ENCODE data around the gene KRTAP1-4.
"Not testable (repeated sequence)": the region's sequence is repeated elsewhere in the genome, so short reads cannot be mapped to it uniquely, and the experiment has no call there.

Gene KRTAP1-4, protein sequence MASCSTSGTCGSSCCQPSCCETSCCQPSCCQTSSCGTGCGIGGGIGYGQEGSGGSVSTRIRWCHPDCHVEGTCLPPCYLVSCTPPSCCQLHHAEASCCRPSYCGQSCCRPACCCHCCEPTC

GRCh38 chr17:41029633-41030245 lies at the start of gene KRTAP1-4:
Gene KRTAP1-4 (minus strand): TSS chr17:41030195. CDS start chr17:41030078, 117 bp downstream.
- no peaks in the 10 kb centered on the region for H3K4me1 ChIP-seq (ENCODE audit: control insufficient read depth, low read depth, low read length)
- no peak within 1 kb of the TSS for H3K4me3 ChIP-seq (ENCODE audit: low read length)
- no peaks in the 10 kb centered on the region for H3K27me3 ChIP-seq (ENCODE audit: control insufficient read depth, insufficient read depth, low read length)
- H3K36me3 ChIP-seq (ENCODE audit: control insufficient read depth, low read depth, low read length): no peaks in the 10 kb centered on the region
- no peak within 1 kb of the TSS for H3K9ac ChIP-seq (ENCODE audit: low read length)
- no peaks in the 10 kb centered on the region for H3K9me3 ChIP-seq (ENCODE audit: control insufficient read depth, low read depth, low read length)
- H3K27ac ChIP-seq (ENCODE audit: low read length): no peak within 1 kb of the TSS

- no peak overlapping the region for H3K9ac ChIP-seq (ENCODE audit: low read length)
- H3K4me3 ChIP-seq (ENCODE audit: low read length): no peak overlapping the region
- no peaks in the 10 kb centered on the region for H3K27me3 ChIP-seq (ENCODE audit: control insufficient read depth, insufficient read depth, low read length)
- no peaks in the 10 kb centered on the region for H3K4me1 ChIP-seq (ENCODE audit: control insufficient read depth, low read depth, low read length)
- no peak overlapping the region for H3K27ac ChIP-seq (ENCODE audit: low read length)
- no peaks in the 10 kb centered on the region for H3K36me3 ChIP-seq (ENCODE audit: control insufficient read depth, low read depth, low read length)
- H3K9me3 ChIP-seq (ENCODE audit: control insufficient read depth, low read depth, low read length): no peaks in the 10 kb centered on the region
Measured at GRCh38 chr17:41076788-41077187, 46.8 kb upstream of the KRTAP1-4 start.

DNA sequence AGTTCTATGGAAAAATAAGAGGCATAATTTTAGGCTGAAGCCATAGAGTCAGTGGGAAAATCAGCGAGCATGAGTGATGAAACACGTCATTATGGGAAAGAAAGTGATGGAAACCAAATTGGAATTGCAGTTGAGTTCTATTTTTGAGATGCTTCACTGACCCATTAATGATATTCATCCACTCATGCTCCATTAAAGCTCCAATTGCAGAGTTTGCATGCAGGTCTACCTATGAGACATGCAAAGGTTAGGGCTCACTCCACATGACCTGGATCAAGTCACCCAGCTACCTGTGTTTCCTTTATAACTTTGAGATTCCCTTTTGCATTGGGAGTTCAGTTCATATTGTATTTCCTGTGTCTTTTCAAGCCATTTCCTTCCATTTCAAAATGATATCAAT lies 43.7 kb upstream of the KRTAP1-4 start:
- H3K4me1 ChIP-seq (ENCODE audit: control insufficient read depth, low read depth, low read length): no peaks in the 10 kb centered on the region
- no peaks in the 10 kb centered on the region for H3K9me3 ChIP-seq (ENCODE audit: control insufficient read depth, low read depth, low read length)
- H3K36me3 ChIP-seq (ENCODE audit: control insufficient read depth, low read depth, low read length): no peaks in the 10 kb centered on the region
- H3K27ac ChIP-seq (ENCODE audit: low read length): no peak overlapping the region
- no peak overlapping the region for H3K9ac ChIP-seq (ENCODE audit: low read length)
- H3K4me3 ChIP-seq (ENCODE audit: low read length): no peak overlapping the region
- no peaks in the 10 kb centered on the region for H3K27me3 ChIP-seq (ENCODE audit: control insufficient read depth, insufficient read depth, low read length)

GRCh38 chr17:41071606-41072360 lies 41.8 kb upstream of the KRTAP1-4 start:
- no peaks in the 10 kb centered on the region for H3K27me3 ChIP-seq (ENCODE audit: control insufficient read depth, insufficient read depth, low read length)
- no peaks in the 10 kb centered on the region for H3K4me1 ChIP-seq (ENCODE audit: control insufficient read depth, low read depth, low read length)
- H3K9ac ChIP-seq (ENCODE audit: low read length): no peak overlapping the region
- H3K4me3 ChIP-seq (ENCODE audit: low read length): no peak overlapping the region
- no peaks in the 10 kb centered on the region for H3K36me3 ChIP-seq (ENCODE audit: control insufficient read depth, low read depth, low read length)
- H3K27ac ChIP-seq (ENCODE audit: low read length): no peak overlapping the region
- H3K9me3 ChIP-seq (ENCODE audit: control insufficient read depth, low read depth, low read length): no peaks in the 10 kb centered on the region

GRCh38 chr17:41069031-41069430 lies 39.0 kb upstream of the KRTAP1-4 start:
- Histone ChIP-seq H3K9ac (ENCODE audit: low read length) (no peak overlapping the region), H3K4me1 (ENCODE audit: control insufficient read depth, low read depth, low read length) (no peaks in the 10 kb centered on the region), H3K9me3 (ENCODE audit: control insufficient read depth, low read depth, low read length) (no peaks in the 10 kb centered on the region), H3K27me3 (ENCODE audit: control insufficient read depth, insufficient read depth, low read length) (no peaks in the 10 kb centered on the region), H3K36me3 (ENCODE audit: control insufficient read depth, low read depth, low read length) (no peaks in the 10 kb centered on the region), H3K27ac (ENCODE audit: low read length) (no peak overlapping the region), H3K4me3 (ENCODE audit: low read length) (no peak overlapping the region)

- Histone ChIP-seq H3K4me3 (ENCODE audit: low read length) (no peak overlapping the region), H3K9me3 (ENCODE audit: control insufficient read depth, low read depth, low read length) (no peaks in the 10 kb centered on the region), H3K27ac (ENCODE audit: low read length) (no peak overlapping the region), H3K4me1 (ENCODE audit: control insufficient read depth, low read depth, low read length) (no peaks in the 10 kb centered on the region), H3K9ac (ENCODE audit: low read length) (no peak overlapping the region), H3K27me3 (ENCODE audit: control insufficient read depth, insufficient read depth, low read length) (no peaks in the 10 kb centered on the region), H3K36me3 (ENCODE audit: control insufficient read depth, low read depth, low read length) (no peaks in the 10 kb centered on the region)
Measured at GRCh38 chr17:41067281-41067680, 37.3 kb upstream of the KRTAP1-4 start.

- Histone ChIP-seq H3K9ac (ENCODE audit: low read length) (no peak within 1 kb of the TSS), H3K9me3 (ENCODE audit: control insufficient read depth, low read depth, low read length) (no peaks in the 10 kb centered on the region), H3K4me3 (ENCODE audit: low read length) (no peak within 1 kb of the TSS), H3K27ac (ENCODE audit: low read length) (no peak within 1 kb of the TSS), H3K27me3 (ENCODE audit: control insufficient read depth, insufficient read depth, low read length) (no peaks in the 10 kb centered on the region), H3K4me1 (ENCODE audit: control insufficient read depth, low read depth, low read length) (no peaks in the 10 kb centered on the region), H3K36me3 (ENCODE audit: control insufficient read depth, low read depth, low read length) (no peaks in the 10 kb centered on the region)
Measured at GRCh38 chr17:41065829-41066624, 36.0 kb upstream of the KRTAP1-4 start, which contains the start of gene KRTAP2-4. Gene KRTAP2-4 (minus strand): TSS chr17:41065879. CDS start chr17:41065845, 34 bp downstream.

GRCh38 chr17:41065016-41065689 lies 35.2 kb upstream of the KRTAP1-4 start:
- H3K4me3 ChIP-seq (ENCODE audit: low read length); H3K9ac ChIP-seq (ENCODE audit: low read length); H3K9me3 ChIP-seq (ENCODE audit: control insufficient read depth, low read depth, low read length); H3K27me3 ChIP-seq (ENCODE audit: control insufficient read depth, insufficient read depth, low read length); H3K27ac ChIP-seq (ENCODE audit: low read length); H3K36me3 ChIP-seq (ENCODE audit: control insufficient read depth, low read depth, low read length); H3K4me1 ChIP-seq (ENCODE audit: control insufficient read depth, low read depth, low read length): not testable (repeated sequence)

- Histone ChIP-seq H3K36me3 (ENCODE audit: control insufficient read depth, low read depth, low read length) (no peaks in the 10 kb centered on the region), H3K9me3 (ENCODE audit: control insufficient read depth, low read depth, low read length) (no peaks in the 10 kb centered on the region), H3K4me1 (ENCODE audit: control insufficient read depth, low read depth, low read length) (peaks cover 1% of the 10 kb centered on the region), H3K27me3 (ENCODE audit: control insufficient read depth, insufficient read depth, low read length) (no peaks in the 10 kb centered on the region), H3K4me3 (ENCODE audit: low read length) (no peak overlapping the region), H3K27ac (ENCODE audit: low read length) (no peak overlapping the region), H3K9ac (ENCODE audit: low read length) (no peak overlapping the region)
Measured at GRCh38 chr17:41064301-41064700, 34.3 kb upstream of the KRTAP1-4 start.

GRCh38 chr17:41063449-41063848 lies 33.5 kb upstream of the KRTAP1-4 start:
- Histone ChIP-seq H3K9me3 (ENCODE audit: control insufficient read depth, low read depth, low read length) (no peaks in the 10 kb centered on the region), H3K36me3 (ENCODE audit: control insufficient read depth, low read depth, low read length) (no peaks in the 10 kb centered on the region), H3K27ac (ENCODE audit: low read length) (no peak overlapping the region), H3K27me3 (ENCODE audit: control insufficient read depth, insufficient read depth, low read length) (no peaks in the 10 kb centered on the region), H3K4me3 (ENCODE audit: low read length) (no peak overlapping the region), H3K9ac (ENCODE audit: low read length) (no peak overlapping the region), H3K4me1 (ENCODE audit: control insufficient read depth, low read depth, low read length) (peaks cover 3% of the 10 kb centered on the region)

- no peak overlapping the region for H3K27ac ChIP-seq (ENCODE audit: low read length)
- H3K9ac ChIP-seq (ENCODE audit: low read length): no peak overlapping the region
- no peak overlapping the region for H3K4me3 ChIP-seq (ENCODE audit: low read length)
- no peaks in the 10 kb centered on the region for H3K36me3 ChIP-seq (ENCODE audit: control insufficient read depth, low read depth, low read length)
- H3K9me3 ChIP-seq (ENCODE audit: control insufficient read depth, low read depth, low read length): no peaks in the 10 kb centered on the region
- peaks cover 3% of the 10 kb centered on the region for H3K4me1 ChIP-seq (ENCODE audit: control insufficient read depth, low read depth, low read length)
- no peaks in the 10 kb centered on the region for H3K27me3 ChIP-seq (ENCODE audit: control insufficient read depth, insufficient read depth, low read length)
Measured at GRCh38 chr17:41061964-41062363, 32.0 kb upstream of the KRTAP1-4 start.
